Trophoblast cell (in vitro differentiated cells and primary cell): Measurements from ENCODE around the gene SPON1.
"Not testable (repeated sequence)": the region's sequence is repeated elsewhere in the genome, so short reads cannot be mapped to it uniquely, and the experiment has no call there.

Experiments
- DNase-seq, 2 donors: peaks; one replicate each; pipeline ENCODE4 v3.0.0-alpha.2; 2016
- H2AFZ ChIP-seq: 2 replicates; pipeline ENCODE4 v1.6.1; 2013; ENCODE audit warnings: low read length, moderate library complexity, mild to moderate bottlenecking; ENCODE audit not compliant: insufficient read depth, poor library complexity
- H2AK5ac ChIP-seq: 2 replicates; pipeline ENCODE4 v1.6.1; 2013; ENCODE audit warnings: mild to moderate bottlenecking, low read length
- H2BK120ac ChIP-seq: 2 replicates; pipeline ENCODE4 v1.6.1; 2013; ENCODE audit warnings: low read length, mild to moderate bottlenecking, moderate library complexity; ENCODE audit not compliant: insufficient read depth, poor library complexity
- H2BK12ac ChIP-seq: 2 replicates; pipeline ENCODE4 v1.6.1; 2013; ENCODE audit warnings: mild to moderate bottlenecking, low read length, moderate library complexity
- H2BK5ac ChIP-seq: 2 replicates; pipeline ENCODE4 v1.6.1; 2013; ENCODE audit warnings: low read length, low read depth, moderate library complexity, mild to moderate bottlenecking; ENCODE audit not compliant: poor library complexity
- H3K14ac ChIP-seq: 2 replicates; pipeline ENCODE4 v1.6.1; 2013; ENCODE audit warnings: mild to moderate bottlenecking, low read length
- H3K18ac ChIP-seq: 2 replicates; pipeline ENCODE4 v1.6.1; 2013; ENCODE audit warnings: mild to moderate bottlenecking, low read length
- H3K23ac ChIP-seq: 2 replicates; pipeline ENCODE4 v1.6.1; 2013; ENCODE audit warnings: low read length
- H3K27ac ChIP-seq: 2 replicates; pipeline ENCODE4 v1.5.1; 2013; ENCODE audit warnings: low read depth, mild to moderate bottlenecking, inconsistent platforms, low read length, moderate library complexity
- H3K27me3 ChIP-seq: 2 replicates; pipeline ENCODE4 v1.6.1; 2013; ENCODE audit warnings: inconsistent platforms, mild to moderate bottlenecking, low read length, moderate library complexity; ENCODE audit not compliant: insufficient read depth
- H3K36me3 ChIP-seq, 2 experiments: 1 replicate in 1 of 2; 2 replicates in 1 of 2; pipeline ENCODE4 v1.6.1; 2013; ENCODE audit warnings: low read length in 2 of 2, mild to moderate bottlenecking in 2 of 2, moderate library complexity in 1 of 2; ENCODE audit not compliant: insufficient read depth in 2 of 2, control insufficient read depth in 1 of 2
- H3K4ac ChIP-seq: 2 replicates; pipeline ENCODE4 v1.6.1; 2013; ENCODE audit warnings: low read depth, mild to moderate bottlenecking, low read length, moderate library complexity
- H3K4me1 ChIP-seq, 2 experiments: 1 replicate in 1 of 2; 2 replicates in 1 of 2; pipeline ENCODE4 v1.6.1; 2013; ENCODE audit warnings: low read length in 2 of 2, mild to moderate bottlenecking in 2 of 2, moderate library complexity in 1 of 2; ENCODE audit not compliant: insufficient read depth in 2 of 2, control insufficient read depth in 1 of 2
- H3K4me2 ChIP-seq: 2 replicates; pipeline ENCODE4 v1.6.1; 2013; ENCODE audit warnings: inconsistent platforms, mild to moderate bottlenecking, low read length, moderate library complexity
- H3K4me3 ChIP-seq: 2 replicates; pipeline ENCODE4 v1.5.1; 2013; ENCODE audit warnings: mild to moderate bottlenecking, low read depth, low read length, inconsistent platforms
- H3K79me1 ChIP-seq: one replicate; pipeline ENCODE4 v1.6.1; 2013; ENCODE audit warnings: low read length
- H3K79me2 ChIP-seq: 2 replicates; pipeline ENCODE4 v1.6.1; 2013; ENCODE audit warnings: low read length, mild to moderate bottlenecking; ENCODE audit not compliant: control insufficient read depth, insufficient read depth, poor library complexity
- H3K9ac ChIP-seq: 2 replicates; pipeline ENCODE4 v1.6.1; 2013; ENCODE audit warnings: mild to moderate bottlenecking, low read length
- H3K9me3 ChIP-seq: 2 replicates; pipeline ENCODE4 v1.6.1; 2013; ENCODE audit warnings: low read depth, mild to moderate bottlenecking, control low read depth, inconsistent platforms, low read length; ENCODE audit not compliant: insufficient read depth
- H4K12ac ChIP-seq: 2 replicates; pipeline ENCODE4 v1.6.1; 2013; ENCODE audit warnings: low read depth, mild to moderate bottlenecking, low read length, moderate library complexity
- H4K8ac ChIP-seq: 2 replicates; pipeline ENCODE4 v1.6.1; 2013; ENCODE audit warnings: low read depth, mild to moderate bottlenecking, low read length, moderate library complexity
- H4K91ac ChIP-seq: one replicate; pipeline ENCODE4 v1.6.1; 2013; ENCODE audit warnings: low read depth, mild to moderate bottlenecking, low read length, moderate library complexity
- WGBS: extraction: QIAGEN DNeasy Blood & Tissue Kit; methylation state at CpG from one replicate; pipeline ENCODE4 v1.1.7; 2013; ENCODE audit warnings: missing lambda C conversion rate; ENCODE audit not compliant: insufficient read length, insufficient coverage; ENCODE audit errors: extremely low coverage; 5-methylcytosine and 5-hydroxymethylcytosine counted together

The SPON1 gene

GRCh38 chr11:13926366-13926765 lies 36.2 kb upstream of the SPON1 start:
- not testable (repeated sequence) for H3K27me3 ChIP-seq, H3K36me3 ChIP-seq, H4K12ac ChIP-seq, H2BK5ac ChIP-seq, H2AK5ac ChIP-seq, H2BK12ac ChIP-seq, H3K4me2 ChIP-seq, H2AFZ ChIP-seq, H3K4me3 ChIP-seq, H3K79me2 ChIP-seq, H3K14ac ChIP-seq, H3K18ac ChIP-seq, H2BK120ac ChIP-seq, H3K9me3 ChIP-seq, H4K8ac ChIP-seq, H3K4me1 ChIP-seq, H3K79me1 ChIP-seq, H4K91ac ChIP-seq, H3K23ac ChIP-seq, H3K27ac ChIP-seq, H3K4ac ChIP-seq, H3K9ac ChIP-seq
- peak; percentile 40 to 58 for DNase-seq
- no CpG with 5 or more reads among the region's 5 CpGs for WGBS

- H4K12ac ChIP-seq, result no peak overlapping the region
- H3K4me2 ChIP-seq, result no peak overlapping the region
- H3K4ac ChIP-seq, result no peak overlapping the region
- no peak overlapping the region for H3K9ac ChIP-seq
- H3K79me1 ChIP-seq, result no peaks in the 10 kb centered on the region
- no peak overlapping the region for H2AFZ ChIP-seq
- H4K8ac ChIP-seq, result no peak overlapping the region
- H3K14ac ChIP-seq, result no peak overlapping the region
- H3K36me3 ChIP-seq, result no peaks in the 10 kb centered on the region
- H2BK120ac ChIP-seq, result no peak overlapping the region
- no peak overlapping the region for H4K91ac ChIP-seq
- no peak overlapping the region for H3K18ac ChIP-seq
- no peaks in the 10 kb centered on the region for H3K27me3 ChIP-seq
- no CpG with 5 or more reads among the region's 3 CpGs for WGBS
- H2AK5ac ChIP-seq, result no peak overlapping the region
- H2BK5ac ChIP-seq, result no peak overlapping the region
- peak in 1 of 2 donors; percentile 64 for DNase-seq
- no peaks in the 10 kb centered on the region for H3K9me3 ChIP-seq
- H2BK12ac ChIP-seq, result no peak overlapping the region
- no peak overlapping the region for H3K27ac ChIP-seq
- no peaks in the 10 kb centered on the region for H3K79me2 ChIP-seq
- H3K4me3 ChIP-seq, result no peak overlapping the region
- H3K23ac ChIP-seq, result no peak overlapping the region
- H3K4me1 ChIP-seq, result peaks cover 3% of the 10 kb centered on the region in 2 experiments
Observed at GRCh38 chr11:13926981-13927380, 35.5 kb upstream of the SPON1 start.

GRCh38 chr11:13927481-13927880 lies 35.0 kb upstream of the SPON1 start:
- Histone ChIP-seq H3K27me3 (no peaks in the 10 kb centered on the region), H3K14ac (no peak overlapping the region), H3K79me1 (no peaks in the 10 kb centered on the region), H3K79me2 (no peaks in the 10 kb centered on the region), H4K12ac (no peak overlapping the region), H3K4me2 (no peak overlapping the region), H4K91ac (no peak overlapping the region), H4K8ac (no peak overlapping the region), H2BK12ac (no peak overlapping the region), H3K9me3 (no peaks in the 10 kb centered on the region), H3K36me3 (no peaks in the 10 kb centered on the region), H2BK120ac (no peak overlapping the region), H2AFZ (no peak overlapping the region), H3K4ac (no peak overlapping the region), H3K9ac (no peak overlapping the region), H3K27ac (no peak overlapping the region), H3K4me3 (no peak overlapping the region), H3K4me1 (peaks cover 3% of the 10 kb centered on the region in 2 experiments), H2AK5ac (no peak overlapping the region), H3K23ac (no peak overlapping the region), H2BK5ac (no peak overlapping the region), H3K18ac (no peak overlapping the region)
- no peak for DNase-seq
- WGBS, result no CpG with 5 or more reads among the region's 1 CpG

GRCh38 chr11:13928566-13929251 lies 33.8 kb upstream of the SPON1 start:
- Histone ChIP-seq H2BK5ac (no peak overlapping the region), H3K27ac (no peak overlapping the region), H2AFZ (no peak overlapping the region), H3K4me2 (no peak overlapping the region), H2AK5ac (no peak overlapping the region), H3K4me3 (no peak overlapping the region), H3K79me1 (no peaks in the 10 kb centered on the region), H3K79me2 (no peaks in the 10 kb centered on the region), H3K36me3 (no peaks in the 10 kb centered on the region), H2BK120ac (no peak overlapping the region), H3K27me3 (no peaks in the 10 kb centered on the region), H3K18ac (no peak overlapping the region), H2BK12ac (no peak overlapping the region), H3K23ac (no peak overlapping the region), H3K9me3 (no peaks in the 10 kb centered on the region), H4K8ac (no peak overlapping the region), H4K91ac (no peak overlapping the region), H3K4ac (no peak overlapping the region), H3K14ac (no peak overlapping the region), H3K9ac (no peak overlapping the region), H3K4me1 (peaks cover 3% of the 10 kb centered on the region in 2 experiments), H4K12ac (no peak overlapping the region)
- WGBS, result no CpG with 5 or more reads among the region's 4 CpGs
- no peak for DNase-seq
